RPMI7951 (cell line): ENCODE measurements around the gene GALNT18. TPM values are rescaled to one million over a fixed set of nuclear protein-coding genes. Genes with fewer than 3 reads are reported as not detected.
"Not testable (repeated sequence)": the region's sequence is repeated elsewhere in the genome, so short reads cannot be mapped to it uniquely, and the experiment has no call there.

Experiments
- DNase-seq: peaks from one replicate; pipeline ENCODE4 v3.0.0-alpha.2; 2012; ENCODE audit warnings: low read depth
- total RNA-seq: library from RNA; depleted of rRNA; stranded (reverse); fragments of >200 nt; shearing (Covaris generic); gene quantifications from 2 replicates; pipeline ENCODE4 v1.2.3, GENCODE V29; 2014

Gene GALNT18
- total RNA-seq, 1 experiment from 2014 or later, result 12.3 TPM

- DNase-seq, result no peak
Observed at GRCh38 chr11:11387622-11388305, 234.0 kb downstream of the GALNT18 start.

DNA sequence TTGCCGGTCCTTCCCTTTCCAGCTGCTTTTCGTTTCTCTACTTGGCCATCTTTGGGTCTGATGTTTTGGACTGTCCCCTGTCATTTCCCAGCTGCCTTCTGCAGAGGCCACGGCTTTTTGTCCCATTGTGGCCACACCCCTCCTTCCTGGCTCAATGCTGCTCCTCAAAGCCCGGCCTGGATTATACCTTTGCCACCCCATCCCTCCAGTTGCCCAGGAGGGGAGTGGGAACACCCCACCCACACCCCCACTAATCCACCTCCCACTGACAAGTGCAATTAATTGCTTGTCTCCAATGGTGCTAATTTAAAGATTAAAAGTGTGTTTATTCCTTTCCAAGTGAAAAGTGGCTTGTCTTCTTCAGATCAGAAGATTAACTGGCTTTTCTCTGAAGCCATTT lies 234.6 kb downstream of the GALNT18 start:
- DNase-seq, result no peak

DNA sequence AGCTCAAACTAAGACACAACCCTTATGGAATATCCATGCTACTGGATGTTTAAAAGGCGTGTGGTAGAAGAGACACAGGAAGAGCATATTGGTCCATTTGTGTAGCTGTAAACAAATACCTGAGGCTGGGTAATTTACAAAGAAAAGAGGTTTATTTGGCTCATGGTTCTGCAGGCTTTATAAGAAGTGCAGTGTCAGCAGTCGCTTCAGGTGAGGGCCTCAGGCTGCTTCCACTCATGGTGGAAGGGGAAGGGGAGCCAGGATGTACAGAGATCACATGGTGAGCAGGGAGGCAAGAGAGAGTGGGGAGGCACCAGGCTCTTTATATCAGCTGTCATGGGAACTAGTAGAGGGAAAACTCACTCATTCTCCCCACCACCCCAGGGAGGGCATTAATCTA lies 237.0 kb downstream of the GALNT18 start:
- no peak for DNase-seq

DNA sequence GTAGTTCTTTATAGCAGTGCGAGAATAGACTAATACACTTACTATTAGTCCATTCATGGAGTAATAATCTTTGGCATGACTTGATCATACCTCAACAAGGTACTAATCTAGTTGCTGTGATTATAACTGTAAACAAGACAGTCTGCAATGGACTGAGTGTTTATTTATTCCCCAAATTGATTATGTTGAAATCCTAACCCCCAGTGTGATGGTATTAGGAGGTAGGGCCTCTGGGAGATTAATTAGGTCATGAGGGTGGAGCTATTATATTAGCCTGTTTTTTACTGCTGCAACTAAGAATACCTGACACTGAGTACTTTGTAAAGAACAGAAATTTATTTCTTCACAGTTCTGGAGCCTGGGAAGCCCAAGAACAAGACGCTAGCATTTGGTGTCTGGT lies 237.8 kb downstream of the GALNT18 start:
- no peak for DNase-seq

- no peak for DNase-seq
Observed at GRCh38 chr11:11382858-11383532, 238.8 kb downstream of the GALNT18 start.

GRCh38 chr11:11381471-11382105 lies 240.2 kb downstream of the GALNT18 start:
- no peak for DNase-seq

- DNase-seq, result no peak
Observed at GRCh38 chr11:11380883-11381282, 240.9 kb downstream of the GALNT18 start.

DNA sequence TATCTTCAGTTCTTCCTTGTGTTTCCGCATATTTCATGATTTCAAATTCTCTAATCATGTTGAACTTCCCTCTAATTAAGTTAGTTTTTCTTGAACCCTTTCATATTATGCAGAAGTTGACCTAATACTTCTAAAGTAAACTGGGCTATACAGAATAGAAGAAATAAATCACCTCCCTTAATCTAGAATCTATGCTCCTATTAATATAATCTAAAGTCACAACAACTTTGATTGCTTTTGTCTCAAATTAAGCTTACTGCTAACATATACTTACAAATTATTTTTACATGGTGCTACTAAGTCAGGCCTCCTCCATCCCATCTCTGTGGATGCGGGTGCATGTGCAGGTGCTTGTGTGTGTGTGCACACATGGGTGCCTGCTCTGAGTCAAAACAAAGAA lies 241.5 kb downstream of the GALNT18 start:
- DNase-seq, result no peak

DNA sequence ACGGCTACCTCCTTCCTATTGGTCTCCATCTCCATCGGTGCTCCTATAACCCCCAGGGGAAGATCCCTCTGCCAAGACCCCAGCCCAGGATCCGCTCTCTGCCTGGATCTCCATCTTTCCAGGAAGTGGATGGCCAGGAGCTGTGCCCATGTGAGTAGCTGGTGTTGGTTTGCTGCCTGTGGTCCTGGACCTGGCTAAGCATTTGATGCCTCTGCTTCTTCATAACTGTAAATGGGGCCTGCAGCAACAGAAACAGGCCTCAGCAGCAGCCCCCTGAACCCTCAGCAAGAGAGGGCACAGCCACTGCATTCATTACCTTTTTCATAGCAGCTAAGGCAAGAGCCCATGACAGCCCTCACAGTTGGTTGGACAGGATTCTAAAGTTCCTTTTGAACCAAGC lies 242.1 kb downstream of the GALNT18 start:
- no peak for DNase-seq

DNA sequence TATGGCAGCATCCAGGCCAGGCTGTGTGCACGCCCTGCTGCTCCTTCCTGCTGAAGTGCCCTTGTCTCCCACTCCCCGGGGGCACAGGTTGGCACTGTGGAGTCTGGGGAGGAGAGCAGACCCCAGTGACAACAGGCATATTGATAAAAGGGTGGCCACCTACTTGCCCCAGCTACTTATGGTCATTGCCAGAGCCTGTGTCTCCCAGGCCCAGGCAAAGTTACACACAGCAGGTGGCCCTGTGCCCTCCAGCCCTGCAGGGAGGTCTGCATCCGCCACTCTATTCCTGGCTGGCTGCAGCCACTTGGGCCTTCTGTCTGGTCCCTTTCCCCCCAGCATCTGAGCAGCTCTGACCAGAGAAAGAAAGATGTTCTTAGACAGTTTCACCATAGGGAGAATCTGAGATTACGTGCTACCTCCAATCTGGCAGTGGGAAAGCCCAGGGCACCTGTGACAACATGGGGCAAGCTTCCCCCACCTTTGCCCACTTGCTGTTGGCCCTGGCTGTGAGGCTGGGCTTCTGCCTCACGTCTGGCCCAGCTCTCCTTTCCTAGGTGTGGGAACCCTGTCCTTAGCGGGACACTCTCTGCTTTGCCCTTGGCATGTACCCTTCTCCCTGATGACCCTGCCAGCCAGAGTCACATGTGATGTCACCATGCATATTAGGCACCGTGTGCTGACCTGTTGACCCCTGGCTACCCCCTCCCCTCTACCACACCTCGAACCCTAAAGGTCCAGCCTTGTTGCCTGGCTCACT lies 243.4 kb downstream of the GALNT18 start:
- DNase-seq, result no peak

- no peak for DNase-seq
Observed at GRCh38 chr11:11374358-11375148, 247.3 kb downstream of the GALNT18 start.

- no peak for DNase-seq
Observed at GRCh38 chr11:11373934-11374333, 247.9 kb downstream of the GALNT18 start.

- DNase-seq, result no peak
Observed at GRCh38 chr11:11372461-11372860, 249.3 kb downstream of the GALNT18 start.

- no peak for DNase-seq
Observed at GRCh38 chr11:11370962-11371303, 250.9 kb downstream of the GALNT18 start.

DNA sequence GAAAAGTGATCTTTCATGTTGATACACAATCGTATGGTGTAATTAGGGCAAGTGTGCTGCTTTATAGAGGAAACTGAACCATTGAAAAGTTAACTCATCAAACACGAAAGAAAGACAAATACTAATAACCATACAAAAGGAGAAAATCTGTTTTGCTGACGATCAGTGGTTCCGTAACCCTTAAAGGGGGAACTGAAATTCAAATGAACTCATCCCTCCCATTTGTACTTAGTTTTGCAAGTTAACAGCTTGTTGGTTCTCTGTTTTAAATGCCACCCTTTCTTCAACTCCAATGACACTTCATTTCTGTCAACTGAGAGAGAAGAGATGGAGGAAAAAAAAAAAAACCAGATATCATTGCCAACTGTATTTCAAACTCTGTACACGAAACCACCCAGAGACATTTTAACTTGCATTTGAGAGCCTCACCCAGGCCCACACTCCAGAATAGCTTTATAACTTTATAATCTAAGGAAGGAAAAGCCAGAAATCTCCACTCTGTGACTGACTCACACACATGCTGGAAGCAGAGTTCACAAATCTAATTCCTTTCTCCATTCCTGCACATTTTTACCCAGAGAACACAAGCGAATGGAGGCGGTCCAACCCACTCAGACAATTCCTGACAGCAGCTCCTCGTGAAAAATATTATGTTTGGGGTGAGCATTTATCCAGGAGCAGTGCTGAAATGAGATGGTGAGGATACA lies 251.4 kb downstream of the GALNT18 start:
- no peak for DNase-seq

GRCh38 chr11:11366793-11367192 lies 255.0 kb downstream of the GALNT18 start:
- no peak for DNase-seq

DNA sequence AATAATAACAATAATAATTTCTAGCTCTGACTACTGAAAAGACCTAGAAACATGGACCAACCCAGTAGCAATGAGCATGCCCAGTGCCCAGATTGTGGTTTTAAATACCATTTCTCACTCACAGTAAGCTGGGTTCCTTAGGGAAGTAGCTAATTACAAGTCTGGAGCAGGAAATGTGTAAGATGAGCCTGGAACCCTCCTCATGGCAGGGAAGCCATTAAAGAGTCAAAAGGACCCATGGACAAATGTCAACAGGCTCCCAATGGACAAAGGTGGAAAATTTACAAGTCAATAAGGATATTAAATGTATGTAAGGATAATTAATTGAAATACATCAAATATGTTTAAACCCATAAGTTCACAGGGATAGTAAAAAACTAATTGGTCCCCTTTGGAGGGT lies 258.1 kb downstream of the GALNT18 start:
- no peak for DNase-seq

DNA sequence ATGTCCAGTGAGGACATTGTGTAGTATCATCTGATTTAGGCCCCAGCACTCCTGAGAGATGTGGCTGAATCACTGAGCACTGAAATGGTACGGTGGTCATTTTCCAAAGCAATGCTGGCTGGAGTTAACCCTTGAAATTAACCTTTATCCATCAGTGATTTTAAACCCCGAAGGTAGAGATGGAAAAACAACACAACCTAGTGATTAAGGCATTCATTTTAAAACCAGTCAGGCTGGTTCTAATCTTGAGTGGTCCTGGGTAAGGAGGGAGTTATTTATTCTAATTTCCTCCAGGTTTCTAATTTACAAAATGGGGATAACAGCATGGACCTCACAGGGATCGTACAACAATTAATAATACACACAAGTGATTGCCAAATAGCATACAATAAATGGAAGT lies 262.2 kb downstream of the GALNT18 start:
- no peak for DNase-seq

DNA sequence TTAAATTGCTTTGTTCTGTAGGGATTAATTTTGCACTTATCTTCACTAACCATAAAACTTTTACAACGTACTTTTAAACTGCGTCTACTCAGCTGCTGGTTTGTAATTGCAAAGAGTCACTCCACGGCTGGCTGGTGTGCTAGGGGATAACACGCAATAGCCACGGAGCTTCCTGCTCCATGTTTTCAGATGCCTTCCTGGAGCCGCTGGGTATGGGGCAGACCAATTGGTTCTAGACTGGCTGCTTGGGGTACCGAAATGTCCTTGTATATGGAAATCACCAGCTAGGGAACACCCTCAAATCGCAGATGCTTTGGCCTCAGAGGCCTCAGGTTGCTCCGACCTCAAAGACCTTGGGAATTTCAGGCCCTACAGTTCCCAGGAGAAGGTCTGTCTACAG lies 265.0 kb downstream of the GALNT18 start:
- DNase-seq, result no peak

- DNase-seq, result not testable (repeated sequence)
Observed at GRCh38 chr11:11352878-11353277, 268.9 kb downstream of the GALNT18 start, which contains the start of gene CSNK2A3. CSNK2A3 (minus strand) TSS chr11:11353250; CDS start chr11:11353119, 131 bp downstream.

GRCh38 chr11:11351851-11352250 lies 270.0 kb downstream of the GALNT18 start:
- DNase-seq, result not testable (repeated sequence)
